ENCODE data around the gene VAV1. TPM values are rescaled to one million over a fixed set of nuclear protein-coding genes. Genes with fewer than 3 reads are reported as not detected.

VAV1 gene
- total and polyA plus RNA-seq, 2 experiments from 2014 or later = 0.82 to 1.8 TPM

GRCh38 chr19:6767357-6768235, 4.9 kb upstream of the VAV1 start, which contains the start of gene SH2D3A:
TSS of gene SH2D3A (minus strand) at chr19:6767435. CDS start at chr19:6763748, 3,687 bp downstream.
- Histone ChIP-seq H3K4me1 (ENCODE audit: insufficient read depth) (peaks cover 7% of the 10 kb centered on the region; the same call in 1 of the 2 replicates), H3K4me3 (peak within 1 kb of the TSS; percentile 91), H3K36me3 (ENCODE audit: insufficient read depth) (no peaks in the 10 kb centered on the region), H2AFZ (no peak within 1 kb of the TSS), H3K27me3 (ENCODE audit: insufficient read depth) (no peaks in the 10 kb centered on the region), H4K20me1 (replicated peaks; ENCODE audit: insufficient read depth) (peaks cover 4% of the 10 kb centered on the region; the same call in 1 of the 2 replicates), H3K27ac (ENCODE audit: low read depth) (peak within 1 kb of the TSS; percentile 94), H3K4me2 (peak within 1 kb of the TSS; percentile 99), H3K79me2 (replicated peaks; ENCODE audit: insufficient read depth) (peaks cover 22% of the 10 kb centered on the region), H3F3A (replicated peaks; ENCODE audit: low read depth) (peaks cover 6% of the 10 kb centered on the region; the same call in 1 of the 2 replicates), H3K9me2 (ENCODE audit: insufficient read depth) (no peaks in the 10 kb centered on the region)
- Mint-ChIP-seq H3K27ac (peak within 1 kb of the TSS; percentile 93), H3K4me1 (peaks cover 15% of the 10 kb centered on the region; the same call in 2 of the 3 replicates), H3K36me3 (ENCODE audit: low read depth) (peaks cover 19% of the 10 kb centered on the region), H3K9me3 (peaks cover 21% of the 10 kb centered on the region), H3K4me3 (peak within 1 kb of the TSS; percentile 80), H3K27me3 (ENCODE audit: insufficient read depth, low read depth, poor library complexity) (peaks cover 10% of the 10 kb centered on the region)
- ATAC-seq (peak; percentile 82), DNase-seq (ENCODE audit: low spot score) (peak; percentile 99)
- no peak for TF ChIP-seq NANOG (IDR thresholded peaks at IDR 0.05; ENCODE audit: borderline replicate concordance)
- peak; percentile 70 for TF ChIP-seq STAT1 (IDR thresholded peaks at IDR 0.05; ENCODE audit: unreplicated experiment)
- TF ChIP-seq, protein P1, sequence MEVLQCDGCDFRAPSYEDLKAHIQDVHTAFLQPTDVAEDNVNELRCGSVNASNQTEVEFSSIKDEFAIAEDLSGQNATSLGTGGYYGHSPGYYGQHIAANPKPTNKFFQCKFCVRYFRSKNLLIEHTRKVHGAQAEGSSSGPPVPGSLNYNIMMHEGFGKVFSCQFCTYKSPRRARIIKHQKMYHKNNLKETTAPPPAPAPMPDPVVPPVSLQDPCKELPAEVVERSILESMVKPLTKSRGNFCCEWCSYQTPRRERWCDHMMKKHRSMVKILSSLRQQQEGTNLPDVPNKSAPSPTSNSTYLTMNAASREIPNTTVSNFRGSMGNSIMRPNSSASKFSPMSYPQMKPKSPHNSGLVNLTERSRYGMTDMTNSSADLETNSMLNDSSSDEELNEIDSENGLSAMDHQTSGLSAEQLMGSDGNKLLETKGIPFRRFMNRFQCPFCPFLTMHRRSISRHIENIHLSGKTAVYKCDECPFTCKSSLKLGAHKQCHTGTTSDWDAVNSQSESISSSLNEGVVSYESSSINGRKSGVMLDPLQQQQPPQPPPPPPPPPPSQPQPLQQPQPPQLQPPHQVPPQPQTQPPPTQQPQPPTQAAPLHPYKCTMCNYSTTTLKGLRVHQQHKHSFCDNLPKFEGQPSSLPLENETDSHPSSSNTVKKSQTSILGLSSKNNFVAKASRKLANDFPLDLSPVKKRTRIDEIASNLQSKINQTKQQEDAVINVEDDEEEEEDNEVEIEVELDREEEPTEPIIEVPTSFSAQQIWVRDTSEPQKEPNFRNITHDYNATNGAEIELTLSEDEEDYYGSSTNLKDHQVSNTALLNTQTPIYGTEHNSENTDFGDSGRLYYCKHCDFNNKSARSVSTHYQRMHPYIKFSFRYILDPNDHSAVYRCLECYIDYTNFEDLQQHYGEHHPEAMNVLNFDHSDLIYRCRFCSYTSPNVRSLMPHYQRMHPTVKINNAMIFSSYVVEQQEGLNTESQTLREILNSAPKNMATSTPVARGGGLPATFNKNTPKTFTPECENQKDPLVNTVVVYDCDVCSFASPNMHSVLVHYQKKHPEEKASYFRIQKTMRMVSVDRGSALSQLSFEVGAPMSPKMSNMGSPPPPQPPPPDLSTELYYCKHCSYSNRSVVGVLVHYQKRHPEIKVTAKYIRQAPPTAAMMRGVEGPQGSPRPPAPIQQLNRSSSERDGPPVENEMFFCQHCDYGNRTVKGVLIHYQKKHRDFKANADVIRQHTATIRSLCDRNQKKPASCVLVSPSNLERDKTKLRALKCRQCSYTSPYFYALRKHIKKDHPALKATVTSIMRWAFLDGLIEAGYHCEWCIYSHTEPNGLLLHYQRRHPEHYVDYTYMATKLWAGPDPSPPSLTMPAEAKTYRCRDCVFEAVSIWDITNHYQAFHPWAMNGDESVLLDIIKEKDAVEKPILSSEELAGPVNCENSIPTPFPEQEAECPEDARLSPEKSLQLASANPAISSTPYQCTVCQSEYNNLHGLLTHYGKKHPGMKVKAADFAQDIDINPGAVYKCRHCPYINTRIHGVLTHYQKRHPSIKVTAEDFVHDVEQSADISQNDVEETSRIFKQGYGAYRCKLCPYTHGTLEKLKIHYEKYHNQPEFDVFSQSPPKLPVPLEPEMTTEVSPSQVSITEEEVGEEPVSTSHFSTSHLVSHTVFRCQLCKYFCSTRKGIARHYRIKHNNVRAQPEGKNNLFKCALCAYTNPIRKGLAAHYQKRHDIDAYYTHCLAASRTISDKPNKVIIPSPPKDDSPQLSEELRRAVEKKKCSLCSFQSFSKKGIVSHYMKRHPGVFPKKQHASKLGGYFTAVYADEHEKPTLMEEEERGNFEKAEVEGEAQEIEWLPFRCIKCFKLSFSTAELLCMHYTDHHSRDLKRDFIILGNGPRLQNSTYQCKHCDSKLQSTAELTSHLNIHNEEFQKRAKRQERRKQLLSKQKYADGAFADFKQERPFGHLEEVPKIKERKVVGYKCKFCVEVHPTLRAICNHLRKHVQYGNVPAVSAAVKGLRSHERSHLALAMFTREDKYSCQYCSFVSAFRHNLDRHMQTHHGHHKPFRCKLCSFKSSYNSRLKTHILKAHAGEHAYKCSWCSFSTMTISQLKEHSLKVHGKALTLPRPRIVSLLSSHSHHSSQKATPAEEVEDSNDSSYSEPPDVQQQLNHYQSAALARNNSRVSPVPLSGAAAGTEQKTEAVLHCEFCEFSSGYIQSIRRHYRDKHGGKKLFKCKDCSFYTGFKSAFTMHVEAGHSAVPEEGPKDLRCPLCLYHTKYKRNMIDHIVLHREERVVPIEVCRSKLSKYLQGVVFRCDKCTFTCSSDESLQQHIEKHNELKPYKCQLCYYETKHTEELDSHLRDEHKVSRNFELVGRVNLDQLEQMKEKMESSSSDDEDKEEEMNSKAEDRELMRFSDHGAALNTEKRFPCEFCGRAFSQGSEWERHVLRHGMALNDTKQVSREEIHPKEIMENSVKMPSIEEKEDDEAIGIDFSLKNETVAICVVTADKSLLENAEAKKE (CRISPR knock-in tag; IDR thresholded peaks at IDR 0.05) = no peak
- peak; percentile 17 for TF ChIP-seq POLR2AphosphoS5 (IDR thresholded peaks at IDR 0.05; ENCODE audit: low read depth)
- TF ChIP-seq CREB1 (CRISPR knock-in tag; IDR thresholded peaks at IDR 0.05; ENCODE audit: low read depth) = peak; percentile 84
- TF ChIP-seq REST (IDR thresholded peaks at IDR 0.05; ENCODE audit: unreplicated experiment) = no peak

Data from GM23338 (cell line).